HL-60 (cell line): Measurements from ENCODE around the gene ATP6V1G1.

Experiments used
- DNase-seq, 2 experiments: peaks; one replicate each; pipeline ENCODE4 v3.0.0-alpha.2; 2010 to 2020; ENCODE audit warnings: low read depth in 1 of 2, low spot score in 1 of 2
- H3K27ac ChIP-seq: fragments of 250-450 bp; sonication (Bioruptor Pico); replicated peaks from 2 replicates; pipeline ENCODE4 v1.5.1; 2020; ENCODE audit warnings: mild to moderate bottlenecking, moderate library complexity
- H3K27me3 ChIP-seq: fragments of 250-450 bp; sonication (Bioruptor Pico); 2 replicates; pipeline ENCODE4 v1.5.1; 2021; ENCODE audit warnings: mild to moderate bottlenecking, moderate library complexity; ENCODE audit not compliant: insufficient read depth, poor library complexity, severe bottlenecking
- H3K4me3 ChIP-seq: replicated peaks from 2 replicates; pipeline ENCODE4 v1.5.1; 2011; ENCODE audit warnings: mild to moderate bottlenecking, control low read depth, low read length; ENCODE audit not compliant: insufficient read depth
- GABPA ChIP-seq: IDR thresholded peaks from 2 replicates; pipeline ENCODE4 v1.6.1; 2012; ENCODE audit warnings: low read depth
- POLR2AphosphoS5 ChIP-seq: IDR thresholded peaks from 2 replicates; pipeline ENCODE4 v1.6.1; 2012; ENCODE audit warnings: low read depth
- SPI1 ChIP-seq: IDR thresholded peaks from 2 replicates; pipeline ENCODE4 v1.6.1; 2012; ENCODE audit warnings: low read depth, mild to moderate bottlenecking, borderline replicate concordance
- long read RNA-seq: library from polyadenylated mRNA; unstranded; transcript quantifications from one replicate; pipeline ENCODE4 v2.0.0, GENCODE V29; 2020
- TF ChIP-seq, protein P1 (sequence below): IDR thresholded peaks from 2 replicates; pipeline ENCODE4 v1.6.1; 2012; ENCODE audit warnings: low read depth; ENCODE audit not compliant: insufficient replicate concordance
- TF ChIP-seq, protein P2 (sequence below): IDR thresholded peaks from one replicate; pipeline ENCODE4 v1.5.1; 2011; ENCODE audit warnings: low read length, control low read depth, inconsistent platforms; ENCODE audit not compliant: insufficient read depth

The ATP6V1G1 gene, protein sequence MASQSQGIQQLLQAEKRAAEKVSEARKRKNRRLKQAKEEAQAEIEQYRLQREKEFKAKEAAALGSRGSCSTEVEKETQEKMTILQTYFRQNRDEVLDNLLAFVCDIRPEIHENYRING
- long read RNA-seq, transcript ATP6V1G1-201 (3 exons, 1,080 nt) = major isoform, 181 of 183 reads
- long read RNA-seq, partial matches to known transcripts = 0 of 183 reads
- long read RNA-seq, other reads (novel, unspliced or antisense) = 2 of 183 reads

DNA sequence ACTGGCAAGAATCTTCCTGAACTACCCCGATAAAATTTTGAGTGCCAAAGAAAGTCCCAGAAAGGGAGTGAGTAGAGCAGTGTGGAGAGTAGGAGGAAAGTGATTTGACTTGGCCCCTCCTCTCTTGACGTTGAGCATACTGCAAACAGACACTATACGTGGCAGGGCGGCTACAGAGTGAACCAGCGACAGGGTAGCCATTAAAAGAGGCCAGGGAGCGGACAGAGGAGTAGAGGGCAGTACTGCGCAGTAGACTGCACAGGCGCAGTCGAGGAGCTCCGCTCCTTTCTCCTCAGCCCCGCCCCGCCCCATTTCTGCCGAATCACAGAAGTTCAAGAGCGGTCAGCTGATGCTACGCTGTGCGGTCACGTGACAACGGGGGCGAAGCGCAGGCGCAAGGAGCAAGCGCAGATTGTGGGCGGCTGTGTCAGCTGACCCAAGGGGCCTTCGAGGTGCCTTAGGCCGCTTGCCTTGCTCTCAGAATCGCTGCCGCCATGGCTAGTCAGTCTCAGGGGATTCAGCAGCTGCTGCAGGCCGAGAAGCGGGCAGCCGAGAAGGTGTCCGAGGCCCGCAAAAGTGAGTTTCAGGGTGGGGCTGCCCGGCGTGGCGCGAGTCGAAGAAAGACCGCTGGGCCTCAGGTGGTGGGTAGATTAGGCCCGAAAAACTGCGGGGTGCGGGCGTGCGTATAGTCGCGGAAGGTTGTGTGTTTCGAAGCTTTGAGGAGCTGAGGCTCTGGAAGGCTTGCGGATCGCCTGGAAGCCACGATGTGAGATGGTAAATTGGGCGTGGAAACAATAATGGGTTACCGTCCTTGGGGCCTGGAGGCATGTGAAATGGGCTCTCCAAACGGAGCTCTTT is at the start of gene ATP6V1G1:
TSS of gene ATP6V1G1 (plus strand) at position 425 of the 858 bp plus-strand sequence. CDS start at position 495, 70 bp downstream.
- DNase-seq = peak; percentile 99 to 100
- TF ChIP-seq GABPA (no peak), POLR2AphosphoS5 (peak; percentile 96), SPI1 (no peak)
- TF ChIP-seq, protein P1, sequence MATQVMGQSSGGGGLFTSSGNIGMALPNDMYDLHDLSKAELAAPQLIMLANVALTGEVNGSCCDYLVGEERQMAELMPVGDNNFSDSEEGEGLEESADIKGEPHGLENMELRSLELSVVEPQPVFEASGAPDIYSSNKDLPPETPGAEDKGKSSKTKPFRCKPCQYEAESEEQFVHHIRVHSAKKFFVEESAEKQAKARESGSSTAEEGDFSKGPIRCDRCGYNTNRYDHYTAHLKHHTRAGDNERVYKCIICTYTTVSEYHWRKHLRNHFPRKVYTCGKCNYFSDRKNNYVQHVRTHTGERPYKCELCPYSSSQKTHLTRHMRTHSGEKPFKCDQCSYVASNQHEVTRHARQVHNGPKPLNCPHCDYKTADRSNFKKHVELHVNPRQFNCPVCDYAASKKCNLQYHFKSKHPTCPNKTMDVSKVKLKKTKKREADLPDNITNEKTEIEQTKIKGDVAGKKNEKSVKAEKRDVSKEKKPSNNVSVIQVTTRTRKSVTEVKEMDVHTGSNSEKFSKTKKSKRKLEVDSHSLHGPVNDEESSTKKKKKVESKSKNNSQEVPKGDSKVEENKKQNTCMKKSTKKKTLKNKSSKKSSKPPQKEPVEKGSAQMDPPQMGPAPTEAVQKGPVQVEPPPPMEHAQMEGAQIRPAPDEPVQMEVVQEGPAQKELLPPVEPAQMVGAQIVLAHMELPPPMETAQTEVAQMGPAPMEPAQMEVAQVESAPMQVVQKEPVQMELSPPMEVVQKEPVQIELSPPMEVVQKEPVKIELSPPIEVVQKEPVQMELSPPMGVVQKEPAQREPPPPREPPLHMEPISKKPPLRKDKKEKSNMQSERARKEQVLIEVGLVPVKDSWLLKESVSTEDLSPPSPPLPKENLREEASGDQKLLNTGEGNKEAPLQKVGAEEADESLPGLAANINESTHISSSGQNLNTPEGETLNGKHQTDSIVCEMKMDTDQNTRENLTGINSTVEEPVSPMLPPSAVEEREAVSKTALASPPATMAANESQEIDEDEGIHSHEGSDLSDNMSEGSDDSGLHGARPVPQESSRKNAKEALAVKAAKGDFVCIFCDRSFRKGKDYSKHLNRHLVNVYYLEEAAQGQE = peak; percentile 39
- TF ChIP-seq, protein P2, sequence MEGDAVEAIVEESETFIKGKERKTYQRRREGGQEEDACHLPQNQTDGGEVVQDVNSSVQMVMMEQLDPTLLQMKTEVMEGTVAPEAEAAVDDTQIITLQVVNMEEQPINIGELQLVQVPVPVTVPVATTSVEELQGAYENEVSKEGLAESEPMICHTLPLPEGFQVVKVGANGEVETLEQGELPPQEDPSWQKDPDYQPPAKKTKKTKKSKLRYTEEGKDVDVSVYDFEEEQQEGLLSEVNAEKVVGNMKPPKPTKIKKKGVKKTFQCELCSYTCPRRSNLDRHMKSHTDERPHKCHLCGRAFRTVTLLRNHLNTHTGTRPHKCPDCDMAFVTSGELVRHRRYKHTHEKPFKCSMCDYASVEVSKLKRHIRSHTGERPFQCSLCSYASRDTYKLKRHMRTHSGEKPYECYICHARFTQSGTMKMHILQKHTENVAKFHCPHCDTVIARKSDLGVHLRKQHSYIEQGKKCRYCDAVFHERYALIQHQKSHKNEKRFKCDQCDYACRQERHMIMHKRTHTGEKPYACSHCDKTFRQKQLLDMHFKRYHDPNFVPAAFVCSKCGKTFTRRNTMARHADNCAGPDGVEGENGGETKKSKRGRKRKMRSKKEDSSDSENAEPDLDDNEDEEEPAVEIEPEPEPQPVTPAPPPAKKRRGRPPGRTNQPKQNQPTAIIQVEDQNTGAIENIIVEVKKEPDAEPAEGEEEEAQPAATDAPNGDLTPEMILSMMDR = no peak

DNA sequence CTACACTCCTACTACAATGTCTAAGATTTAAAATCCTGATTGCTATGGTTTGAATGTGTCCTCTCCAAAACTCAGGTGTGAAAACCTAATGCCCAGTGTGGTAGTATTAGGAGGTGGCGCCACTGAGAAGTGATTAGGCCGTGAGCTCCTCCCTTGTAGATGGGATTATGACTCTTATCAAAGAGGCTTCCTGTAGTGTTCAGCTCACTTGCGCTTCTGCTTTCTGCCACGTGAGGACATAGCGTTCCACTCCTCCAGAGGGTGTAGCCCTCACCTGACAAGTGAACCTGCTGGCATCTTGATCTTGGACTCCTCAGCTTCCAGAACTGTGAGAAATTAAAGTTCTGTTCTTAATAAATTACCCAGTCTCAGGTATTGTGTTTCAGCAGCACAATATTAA is 49.3 kb upstream of the ATP6V1G1 start:
- peak; percentile 44 to 50 for DNase-seq
- no peaks in the 10 kb centered on the region for H3K27me3 ChIP-seq
- TF ChIP-seq, protein P1 = no peak
- TF ChIP-seq SPI1 = peak; percentile 47; the same call in 1 of the 2 replicates
- TF ChIP-seq POLR2AphosphoS5 = no peak
- TF ChIP-seq, protein P2 = peak; percentile 12
- no peak for TF ChIP-seq GABPA
- no peak overlapping the region for H3K4me3 ChIP-seq
- no peak overlapping the region for H3K27ac ChIP-seq

More for the DNA sequence above, at the start of gene ATP6V1G1:
- Histone ChIP-seq H3K27ac (peak within 1 kb of the TSS; percentile 91), H3K4me3 (peak within 1 kb of the TSS; percentile 90), H3K27me3 (no peaks in the 10 kb centered on the region)

DNA sequence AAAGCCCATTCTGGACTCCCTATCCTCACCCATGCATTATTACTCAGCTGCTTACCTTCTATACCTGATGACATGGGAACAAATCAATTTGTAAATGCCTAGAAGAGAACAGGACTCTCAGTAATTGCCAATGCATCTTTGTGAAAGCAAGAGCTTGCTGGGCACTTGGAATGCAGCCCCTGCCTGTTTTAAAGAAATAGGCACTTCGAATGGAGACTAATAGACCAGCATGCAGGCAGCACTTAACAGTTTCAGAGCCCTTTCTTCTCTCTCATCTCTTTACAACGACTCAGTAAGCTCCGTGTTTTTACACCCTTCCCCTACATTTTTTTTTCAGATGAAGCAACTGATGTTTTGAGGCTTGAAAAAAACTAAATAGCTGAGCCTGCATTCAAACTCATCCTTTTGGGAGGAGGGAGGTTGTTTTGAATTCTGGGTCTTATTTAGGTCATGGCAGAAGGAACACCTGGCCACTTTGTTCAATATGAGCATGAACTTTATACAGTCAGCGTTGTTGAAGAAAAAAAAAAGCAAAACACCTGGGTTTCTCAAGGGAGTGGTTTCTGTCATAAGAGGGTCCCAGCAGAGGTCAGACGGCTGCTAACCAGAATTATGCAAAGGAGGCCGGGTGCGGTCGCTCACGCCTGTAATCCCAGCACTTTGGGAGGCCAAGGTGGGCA is 47.7 kb upstream of the ATP6V1G1 start:
- H3K27me3 ChIP-seq = no peaks in the 10 kb centered on the region
- TF ChIP-seq, protein P1 = no peak
- TF ChIP-seq GABPA (no peak), POLR2AphosphoS5 (no peak), SPI1 (no peak)
- TF ChIP-seq, protein P2 = no peak
- no peak for DNase-seq
- H3K4me3 ChIP-seq = no peak overlapping the region
- no peak overlapping the region for H3K27ac ChIP-seq
